ENCODE results near the gene GPR84. TPM values are rescaled to one million over a fixed set of nuclear protein-coding genes. Genes with fewer than 3 reads are reported as not detected.

Gene GPR84
- total and polyA plus RNA-seq, 9 of the 15 experiments (the other 6 are each of a cell fraction or from before 2014, with no cell fraction given) = 0.07 to 0.18 (median 0.11) TPM; not detected in 5

DNA sequence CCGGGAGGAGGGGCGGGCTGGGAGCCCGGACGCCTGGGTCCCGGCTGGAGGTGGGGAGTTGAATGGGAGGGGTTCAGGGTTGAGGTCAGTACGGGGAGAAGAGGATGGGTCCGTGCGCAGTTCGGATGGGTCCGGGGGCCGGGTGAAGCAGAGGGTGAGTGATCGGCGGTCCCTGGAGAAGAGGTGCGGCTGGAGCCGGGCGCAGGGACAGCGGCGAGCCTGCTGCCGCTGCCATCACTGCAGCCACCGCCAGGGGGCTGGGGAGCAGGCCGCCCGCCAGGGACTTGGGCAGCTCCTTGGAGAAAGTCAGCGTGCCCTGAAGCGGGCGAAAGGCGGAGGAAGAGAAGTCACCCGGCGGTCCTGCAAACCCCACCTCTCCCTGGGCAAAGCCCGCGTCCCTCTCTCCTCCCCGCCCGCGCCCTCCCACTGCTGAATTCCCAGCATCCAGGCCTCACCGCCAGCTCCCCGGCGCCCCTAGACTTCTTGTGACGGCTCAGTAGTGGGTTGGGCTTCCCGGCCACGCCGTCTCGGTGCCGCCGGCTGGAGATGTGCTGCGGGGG, 6.0 kb upstream of the GPR84 start (continued):
- no peak for TF ChIP-seq NELFE (IDR thresholded peaks at IDR 0.05; ENCODE audit: insufficient read depth, insufficient read length)
- TF ChIP-seq, protein P1, sequence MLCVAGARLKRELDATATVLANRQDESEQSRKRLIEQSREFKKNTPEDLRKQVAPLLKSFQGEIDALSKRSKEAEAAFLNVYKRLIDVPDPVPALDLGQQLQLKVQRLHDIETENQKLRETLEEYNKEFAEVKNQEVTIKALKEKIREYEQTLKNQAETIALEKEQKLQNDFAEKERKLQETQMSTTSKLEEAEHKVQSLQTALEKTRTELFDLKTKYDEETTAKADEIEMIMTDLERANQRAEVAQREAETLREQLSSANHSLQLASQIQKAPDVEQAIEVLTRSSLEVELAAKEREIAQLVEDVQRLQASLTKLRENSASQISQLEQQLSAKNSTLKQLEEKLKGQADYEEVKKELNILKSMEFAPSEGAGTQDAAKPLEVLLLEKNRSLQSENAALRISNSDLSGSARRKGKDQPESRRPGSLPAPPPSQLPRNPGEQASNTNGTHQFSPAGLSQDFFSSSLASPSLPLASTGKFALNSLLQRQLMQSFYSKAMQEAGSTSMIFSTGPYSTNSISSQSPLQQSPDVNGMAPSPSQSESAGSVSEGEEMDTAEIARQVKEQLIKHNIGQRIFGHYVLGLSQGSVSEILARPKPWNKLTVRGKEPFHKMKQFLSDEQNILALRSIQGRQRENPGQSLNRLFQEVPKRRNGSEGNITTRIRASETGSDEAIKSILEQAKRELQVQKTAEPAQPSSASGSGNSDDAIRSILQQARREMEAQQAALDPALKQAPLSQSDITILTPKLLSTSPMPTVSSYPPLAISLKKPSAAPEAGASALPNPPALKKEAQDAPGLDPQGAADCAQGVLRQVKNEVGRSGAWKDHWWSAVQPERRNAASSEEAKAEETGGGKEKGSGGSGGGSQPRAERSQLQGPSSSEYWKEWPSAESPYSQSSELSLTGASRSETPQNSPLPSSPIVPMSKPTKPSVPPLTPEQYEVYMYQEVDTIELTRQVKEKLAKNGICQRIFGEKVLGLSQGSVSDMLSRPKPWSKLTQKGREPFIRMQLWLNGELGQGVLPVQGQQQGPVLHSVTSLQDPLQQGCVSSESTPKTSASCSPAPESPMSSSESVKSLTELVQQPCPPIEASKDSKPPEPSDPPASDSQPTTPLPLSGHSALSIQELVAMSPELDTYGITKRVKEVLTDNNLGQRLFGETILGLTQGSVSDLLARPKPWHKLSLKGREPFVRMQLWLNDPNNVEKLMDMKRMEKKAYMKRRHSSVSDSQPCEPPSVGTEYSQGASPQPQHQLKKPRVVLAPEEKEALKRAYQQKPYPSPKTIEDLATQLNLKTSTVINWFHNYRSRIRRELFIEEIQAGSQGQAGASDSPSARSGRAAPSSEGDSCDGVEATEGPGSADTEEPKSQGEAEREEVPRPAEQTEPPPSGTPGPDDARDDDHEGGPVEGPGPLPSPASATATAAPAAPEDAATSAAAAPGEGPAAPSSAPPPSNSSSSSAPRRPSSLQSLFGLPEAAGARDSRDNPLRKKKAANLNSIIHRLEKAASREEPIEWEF (CRISPR knock-in tag; IDR thresholded peaks at IDR 0.05) = no peak

DNA sequence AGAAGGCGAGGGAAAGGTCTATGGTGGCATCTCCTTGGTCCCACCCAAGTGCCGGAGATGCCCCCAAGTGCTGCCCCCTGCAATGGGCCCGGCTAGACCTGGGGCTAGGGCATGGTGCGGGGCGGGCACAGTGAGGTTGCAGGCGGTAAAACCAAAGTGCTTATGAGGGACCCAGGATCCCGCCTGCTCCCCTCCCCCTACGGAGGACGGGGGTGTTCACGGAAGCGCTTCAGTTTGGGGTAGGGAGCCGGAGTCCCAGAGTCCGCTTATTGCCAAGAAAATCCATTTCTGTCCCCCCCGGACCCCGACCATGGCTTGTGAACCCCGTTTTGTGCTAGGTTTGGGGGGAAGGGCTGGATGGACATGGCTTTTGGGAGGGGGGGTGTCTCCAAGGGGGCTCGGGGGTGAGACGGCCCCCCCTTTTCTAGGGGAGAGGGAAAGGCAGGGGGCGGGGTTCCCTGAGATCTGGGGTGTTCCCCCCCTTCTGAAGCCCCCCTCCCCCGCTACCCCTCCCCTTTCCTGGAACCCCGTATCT, 5.4 kb upstream of the GPR84 start:
- ChIA-PET POLR2A (interaction anchor here (0.6 to 2.7 kb wide), 9 partner anchors 10 to 168 kb away, joined by 3 to 11 read pairs (median 4); partner anchors contain the start of genes CBX5 and HNRNPA1), CTCF (ENCODE audit: low intra/inter-chr PET ratio) (interaction anchor here (0.7 to 4.9 kb wide), 10 partner anchors 10 to 153 kb away, joined by 3 to 50 read pairs (median 7); no protein-coding TSS in a partner anchor)
- in situ Hi-C loops (cut with MboI) (loop anchor here (5.0 to 10.0 kb wide), 3 partner anchors 75 to 385 kb away; partner anchors contain the start of gene HOXC10), intact Hi-C loops (cut with micrococcal nuclease) (loop anchor here (1.0 to 10.0 kb wide), 4 partner anchors 10 to 385 kb away; partner anchors contain the start of gene HOXC10)
- Histone ChIP-seq H4K20me1 (replicated peaks; ENCODE audit: control insufficient read depth, insufficient read depth, low read length) (no peaks in the 10 kb centered on the region), H3K36me3 (ENCODE audit: control insufficient read depth, insufficient read depth, low read length) (peaks cover 41% of the 10 kb centered on the region; the same call in 2 of the 3 replicates), H3K4me3 (peak overlapping the region; percentile 22; the same call in 1 of the 2 replicates), H3K27me3 (ENCODE audit: control insufficient read depth in 2 of 2, insufficient read depth in 2 of 2, low read length in 2 of 2) (no peaks in the 10 kb centered on the region), H2AFZ (ENCODE audit: low read depth, low read length) (peak overlapping the region; percentile 89), H3K4me1 (replicated peaks in 1 of 2; ENCODE audit: control insufficient read depth in 2 of 2, insufficient read depth in 2 of 2, low read length in 2 of 2) (peaks cover 45 to 49% of the 10 kb centered on the region in 2 experiments), H3K27ac (ENCODE audit: extremely low read depth, low read depth, low read length) (peak overlapping the region; percentile 87), H3K9me3 (replicated peaks; ENCODE audit: control insufficient read depth, insufficient read depth, low read depth, low read length) (no peaks in the 10 kb centered on the region), H3K79me2 (ENCODE audit: control insufficient read depth, insufficient read depth, low read length) (peaks cover 5% of the 10 kb centered on the region; the same call in 1 of the 3 replicates), H3K9me1 (ENCODE audit: control insufficient read depth, insufficient read depth, low read length) (no peaks in the 10 kb centered on the region), H3K4me2 (ENCODE audit: insufficient read depth, low read length) (peak overlapping the region; percentile 82), H3K9ac (ENCODE audit: insufficient read depth in 1 of 2, low read depth in 2 of 2, low read length in 2 of 2) (peak overlapping the region; percentile 78 to 80)
- FAIRE-seq (no peak), DNase-seq (ENCODE audit: extremely low read depth in 1 of 4, low spot score in 3 of 4) (peak in 2 of 4 experiments; percentile 50 to 54), ATAC-seq (peak; percentile 4)
- no TSS peak for BruUV-seq (replicated peaks)
- WGBS (ENCODE audit: insufficient coverage, low coverage, missing lambda C conversion rate) = 26% methylated on average over 15 of the region's 21 CpGs
- no peak for TF ChIP-seq FIP1L1 (IDR thresholded peaks at IDR 0.05; ENCODE audit: low read depth, low read length, poor library complexity, severe bottlenecking)
- TF ChIP-seq HNRNPL (IDR thresholded peaks at IDR 0.05; ENCODE audit: low read depth, low read length) = 0 out of 2 replicates have a peak, but pooled peaks have one; percentile 53
- TF ChIP-seq ETV6 (IDR thresholded peaks at IDR 0.05; ENCODE audit: borderline replicate concordance in 1 of 2, low read depth in 2 of 2, low read length in 1 of 2) = no peak
- 0 out of 2 replicates have a peak, but pooled peaks have one; percentile 7 for TF ChIP-seq ETV6 (CRISPR knock-in tag; IDR thresholded peaks at IDR 0.05; ENCODE audit: borderline replicate concordance)
- TF ChIP-seq SNRNP70 (optimal IDR thresholded peaks at IDR 0.05; ENCODE audit: low read depth, low read length) = no peak
- TF ChIP-seq RBM39 (optimal IDR thresholded peaks at IDR 0.05; ENCODE audit: low read depth, low read length) = no peak
- TF ChIP-seq ARNT (IDR thresholded peaks at IDR 0.05) = no peak
- peak; percentile 40; the same call in 1 of the 2 replicates for TF ChIP-seq RB1 (IDR thresholded peaks at IDR 0.05; ENCODE audit: low read depth)
- TF ChIP-seq CCAR2 (IDR thresholded peaks at IDR 0.05; ENCODE audit: low read depth, low read length) = no peak
- TF ChIP-seq, protein P2, sequence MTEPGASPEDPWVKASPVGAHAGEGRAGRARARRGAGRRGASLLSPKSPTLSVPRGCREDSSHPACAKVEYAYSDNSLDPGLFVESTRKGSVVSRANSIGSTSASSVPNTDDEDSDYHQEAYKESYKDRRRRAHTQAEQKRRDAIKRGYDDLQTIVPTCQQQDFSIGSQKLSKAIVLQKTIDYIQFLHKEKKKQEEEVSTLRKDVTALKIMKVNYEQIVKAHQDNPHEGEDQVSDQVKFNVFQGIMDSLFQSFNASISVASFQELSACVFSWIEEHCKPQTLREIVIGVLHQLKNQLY (CRISPR knock-in tag; conservative IDR thresholded peaks at IDR 0.05) = no peak
- TF ChIP-seq POLR2G (IDR thresholded peaks at IDR 0.05; ENCODE audit: low read depth, low read length) = 0 out of 2 replicates have a peak, but pooled peaks have one; percentile 43

Measured in K562 (cell line).